ENCODE results near the gene RTL10. TPM values are rescaled to one million over a fixed set of nuclear protein-coding genes. Genes with fewer than 3 reads are reported as not detected.

Gene RTL10
- total and polyA plus RNA-seq, 2 of the 4 experiments (the other 2 are of a cell fraction): 8.6 to 12.1 TPM

- Histone ChIP-seq H3K4ac (ENCODE audit: low read depth, low read length) (peak overlapping the region; percentile 81), H3K56ac (ENCODE audit: extremely low read depth, insufficient read depth, low read length) (no peak overlapping the region), H2BK15ac (ENCODE audit: low read depth, low read length) (no peak overlapping the region), H3K36me3 (ENCODE audit: control insufficient read depth, insufficient read depth, low read length) (peaks cover 27% of the 10 kb centered on the region), H3K9ac (ENCODE audit: low read depth, low read length) (peak overlapping the region; percentile 90), H2BK20ac (ENCODE audit: low read depth, low read length) (no peak overlapping the region), H3K9me1 (ENCODE audit: insufficient read depth, low read length) (peaks cover 24% of the 10 kb centered on the region), H3K79me1 (ENCODE audit: low read depth in 1 of 2, low read length in 2 of 2) (peaks cover 20 to 79% of the 10 kb centered on the region in 2 experiments), H3K18ac (ENCODE audit: low read depth, low read length) (no peak overlapping the region), H3K4me2 (ENCODE audit: low read depth, low read length) (peak overlapping the region; percentile 80), H2BK120ac (ENCODE audit: low read depth, low read length) (no peak overlapping the region), H3K14ac (replicated peaks; ENCODE audit: low read depth, low read length) (peak overlapping the region; percentile 90), H2BK5ac (ENCODE audit: low read depth, low read length, poor library complexity, severe bottlenecking) (no peak overlapping the region), H3K9me3 (ENCODE audit: control insufficient read depth, insufficient read depth, low read length) (no peaks in the 10 kb centered on the region), H3K4me3 (ENCODE audit: insufficient read depth, low read depth, low read length) (peak overlapping the region; percentile 85), H3K27ac (ENCODE audit: insufficient read depth, low read length) (peak overlapping the region; percentile 81), H2AK5ac (ENCODE audit: low read depth, low read length) (peak overlapping the region; percentile 71; the same call in 1 of the 2 replicates), H4K91ac (ENCODE audit: insufficient read depth, low read depth, low read length) (no peak overlapping the region; the same call in 1 of the 2 replicates), H4K5ac (ENCODE audit: low read depth, low read length) (no peak overlapping the region), H4K8ac (ENCODE audit: low read depth in 2 of 2, low read length in 2 of 2) (peak overlapping the region; percentile 5 to 61; a peak in 1 of 4 replicates), H3K4me1 (ENCODE audit: control insufficient read depth, insufficient read depth, low read length) (peaks cover 18% of the 10 kb centered on the region), H3K27me3 (ENCODE audit: control insufficient read depth, insufficient read depth, low read length) (no peaks in the 10 kb centered on the region), H2AFZ (replicated peaks; ENCODE audit: low read length, poor library complexity) (peak overlapping the region; percentile 90), H4K20me1 (ENCODE audit: insufficient read depth, low read length) (peaks cover 44% of the 10 kb centered on the region), H3K23ac (ENCODE audit: low read depth, low read length) (peak overlapping the region; percentile 71), H2AK9ac (replicated peaks; ENCODE audit: low read depth, low read length, poor library complexity) (peak overlapping the region; percentile 95)
- CTCF ChIA-PET: no interaction called here
- intact Hi-C loops (cut with micrococcal nuclease) (loop anchor here (5.0 kb wide), 1 partner anchor 121 kb away; no protein-coding TSS in a partner anchor), in situ Hi-C loops (cut with MboI; ENCODE audit: low sequenced_read_pairs) (no loop called here), dilution Hi-C loops (cut with HindIII; ENCODE audit: low sequenced_read_pairs, unreplicated experiment) (no loop called here)
- no peak for ATAC-seq (ENCODE audit: low read depth)
- WGBS, 2 experiments (ENCODE audit: extremely low coverage in 2 of 2, insufficient read length in 1 of 2): 48% methylated on average over 6 of the region's 11 CpGs; no CpG with 5 or more reads in 1 of the 2 experiments
- TF ChIP-seq MAZ (IDR thresholded peaks at IDR 0.05; ENCODE audit: borderline replicate concordance, low read depth, low read length) (no peak), RFX5 (IDR thresholded peaks at IDR 0.05; ENCODE audit: low read depth, low read length) (no peak), ELK1 (IDR thresholded peaks at IDR 0.05; ENCODE audit: borderline replicate concordance, low read depth, low read length) (no peak), CEBPB (IDR thresholded peaks at IDR 0.05; ENCODE audit: low read depth, low read length) (no peak), MXI1 (IDR thresholded peaks at IDR 0.05; ENCODE audit: borderline replicate concordance, low read depth, low read length) (no peak), RCOR1 (IDR thresholded peaks at IDR 0.05; ENCODE audit: insufficient replicate concordance, low read length) (no peak), NFE2L2 (IDR thresholded peaks at IDR 0.05; ENCODE audit: low read depth, low read length) (no peak), POLR2A (IDR thresholded peaks at IDR 0.05; ENCODE audit: low read depth, low read length) (no peak), MAFK (IDR thresholded peaks at IDR 0.05; ENCODE audit: low read depth, low read length) (no peak)
- TF ChIP-seq, protein P1, sequence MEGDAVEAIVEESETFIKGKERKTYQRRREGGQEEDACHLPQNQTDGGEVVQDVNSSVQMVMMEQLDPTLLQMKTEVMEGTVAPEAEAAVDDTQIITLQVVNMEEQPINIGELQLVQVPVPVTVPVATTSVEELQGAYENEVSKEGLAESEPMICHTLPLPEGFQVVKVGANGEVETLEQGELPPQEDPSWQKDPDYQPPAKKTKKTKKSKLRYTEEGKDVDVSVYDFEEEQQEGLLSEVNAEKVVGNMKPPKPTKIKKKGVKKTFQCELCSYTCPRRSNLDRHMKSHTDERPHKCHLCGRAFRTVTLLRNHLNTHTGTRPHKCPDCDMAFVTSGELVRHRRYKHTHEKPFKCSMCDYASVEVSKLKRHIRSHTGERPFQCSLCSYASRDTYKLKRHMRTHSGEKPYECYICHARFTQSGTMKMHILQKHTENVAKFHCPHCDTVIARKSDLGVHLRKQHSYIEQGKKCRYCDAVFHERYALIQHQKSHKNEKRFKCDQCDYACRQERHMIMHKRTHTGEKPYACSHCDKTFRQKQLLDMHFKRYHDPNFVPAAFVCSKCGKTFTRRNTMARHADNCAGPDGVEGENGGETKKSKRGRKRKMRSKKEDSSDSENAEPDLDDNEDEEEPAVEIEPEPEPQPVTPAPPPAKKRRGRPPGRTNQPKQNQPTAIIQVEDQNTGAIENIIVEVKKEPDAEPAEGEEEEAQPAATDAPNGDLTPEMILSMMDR (conservative IDR thresholded peaks at IDR 0.05; ENCODE audit: low read depth, low read length): no peak
- TF ChIP-seq, protein P2, sequence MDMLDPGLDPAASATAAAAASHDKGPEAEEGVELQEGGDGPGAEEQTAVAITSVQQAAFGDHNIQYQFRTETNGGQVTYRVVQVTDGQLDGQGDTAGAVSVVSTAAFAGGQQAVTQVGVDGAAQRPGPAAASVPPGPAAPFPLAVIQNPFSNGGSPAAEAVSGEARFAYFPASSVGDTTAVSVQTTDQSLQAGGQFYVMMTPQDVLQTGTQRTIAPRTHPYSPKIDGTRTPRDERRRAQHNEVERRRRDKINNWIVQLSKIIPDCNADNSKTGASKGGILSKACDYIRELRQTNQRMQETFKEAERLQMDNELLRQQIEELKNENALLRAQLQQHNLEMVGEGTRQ (IDR thresholded peaks at IDR 0.05; ENCODE audit: low read depth, low read length): no peak
- POLR2A ChIA-PET (ENCODE audit: unreplicated experiment): interaction anchor here (0.6 kb wide), 1 partner anchor 47 kb away, joined by 5 read pairs; no protein-coding TSS in a partner anchor
- no peak for DNase-seq
- no TSS peak for BruUV-seq (replicated peaks)
These were observed 1.4 kb downstream of the RTL10 start for GRCh38 chr22:19853058-19853878.
